ENCODE measurements around the gene TIRAP.

The TIRAP gene

GRCh38 chr11:126338346-126339055, 55.6 kb downstream of the TIRAP start:
- peaks cover 22% of the 10 kb centered on the region for H3K36me3 Mint-ChIP-seq (ENCODE audit: low read depth)
- no peaks in the 10 kb centered on the region for H3K27me3 Mint-ChIP-seq (ENCODE audit: low read depth)
- H3K9me3 Mint-ChIP-seq, result no peaks in the 10 kb centered on the region
- H3K4me1 Mint-ChIP-seq (ENCODE audit: low read depth), result peaks cover 24% of the 10 kb centered on the region
- H3K4me3 Mint-ChIP-seq, result no peak overlapping the region
- H3K27ac Mint-ChIP-seq, result peak overlapping the region; percentile 5

- peaks cover 27% of the 10 kb centered on the region for H3K36me3 Mint-ChIP-seq (ENCODE audit: low read depth)
- H3K27ac Mint-ChIP-seq, result no peak overlapping the region
- peaks cover 26% of the 10 kb centered on the region for H3K4me1 Mint-ChIP-seq (ENCODE audit: low read depth)
- no peaks in the 10 kb centered on the region for H3K27me3 Mint-ChIP-seq (ENCODE audit: low read depth)
- H3K4me3 Mint-ChIP-seq, result no peak overlapping the region
- no peaks in the 10 kb centered on the region for H3K9me3 Mint-ChIP-seq
Measured at GRCh38 chr11:126339073-126339862, 56.4 kb downstream of the TIRAP start.

GRCh38 chr11:126339863-126340434, 57.1 kb downstream of the TIRAP start:
- H3K4me1 Mint-ChIP-seq (ENCODE audit: low read depth), result peaks cover 25% of the 10 kb centered on the region
- no peak overlapping the region for H3K4me3 Mint-ChIP-seq
- no peak overlapping the region for H3K27ac Mint-ChIP-seq
- H3K36me3 Mint-ChIP-seq (ENCODE audit: low read depth), result peaks cover 26% of the 10 kb centered on the region
- H3K9me3 Mint-ChIP-seq, result no peaks in the 10 kb centered on the region
- H3K27me3 Mint-ChIP-seq (ENCODE audit: low read depth), result no peaks in the 10 kb centered on the region

GRCh38 chr11:126340960-126341606, 58.2 kb downstream of the TIRAP start:
- H3K4me1 Mint-ChIP-seq (ENCODE audit: low read depth), result peaks cover 28% of the 10 kb centered on the region
- H3K27ac Mint-ChIP-seq, result peak overlapping the region; percentile 34
- H3K4me3 Mint-ChIP-seq, result no peak overlapping the region
- H3K36me3 Mint-ChIP-seq (ENCODE audit: low read depth), result peaks cover 25% of the 10 kb centered on the region
- H3K9me3 Mint-ChIP-seq, result no peaks in the 10 kb centered on the region
- H3K27me3 Mint-ChIP-seq (ENCODE audit: low read depth), result no peaks in the 10 kb centered on the region

GRCh38 chr11:126341760-126342161, 58.9 kb downstream of the TIRAP start:
- H3K27ac Mint-ChIP-seq, result peak overlapping the region; percentile 61
- no peak overlapping the region for H3K4me3 Mint-ChIP-seq
- H3K4me1 Mint-ChIP-seq (ENCODE audit: low read depth), result peaks cover 25% of the 10 kb centered on the region
- no peaks in the 10 kb centered on the region for H3K27me3 Mint-ChIP-seq (ENCODE audit: low read depth)
- peaks cover 26% of the 10 kb centered on the region for H3K36me3 Mint-ChIP-seq (ENCODE audit: low read depth)
- no peaks in the 10 kb centered on the region for H3K9me3 Mint-ChIP-seq

- peaks cover 26% of the 10 kb centered on the region for H3K36me3 Mint-ChIP-seq (ENCODE audit: low read depth)
- no peak overlapping the region for H3K4me3 Mint-ChIP-seq
- H3K9me3 Mint-ChIP-seq, result no peaks in the 10 kb centered on the region
- peaks cover 25% of the 10 kb centered on the region for H3K4me1 Mint-ChIP-seq (ENCODE audit: low read depth)
- H3K27ac Mint-ChIP-seq, result no peak overlapping the region
- H3K27me3 Mint-ChIP-seq (ENCODE audit: low read depth), result no peaks in the 10 kb centered on the region
Measured at GRCh38 chr11:126343051-126343450, 60.2 kb downstream of the TIRAP start.
